ENCODE results near the gene IL20RB. TPM values are rescaled to one million over a fixed set of nuclear protein-coding genes. Genes with fewer than 3 reads are reported as not detected.

IL20RB gene
- total RNA-seq, 2 donors from 2014 or later: 0.52 TPM; not detected in 1

GRCh38 chr3:136949146-136949545, 8.6 kb upstream of the IL20RB start:
- Histone ChIP-seq H3K4me1 (no peaks in the 10 kb centered on the region), H3K36me3 (replicated peaks in 1 of 2; ENCODE audit: insufficient read depth in 1 of 2, low read depth in 2 of 2) (peaks cover 0 to 6% of the 10 kb centered on the region in 2 donors), H3K9me3 (no peaks in the 10 kb centered on the region), H3K27me3 (no peaks in the 10 kb centered on the region), H3K4me3 (no peak overlapping the region), H3K27ac (no peak overlapping the region)
- DNase-seq: no peak
- TF ChIP-seq POLR2A (IDR thresholded peaks at IDR 0.05) (no peak), CTCF (IDR thresholded peaks at IDR 0.05) (no peak)
- ATAC-seq: no peak
- intact Hi-C loops (cut with DNase I): no loop called here

DNA sequence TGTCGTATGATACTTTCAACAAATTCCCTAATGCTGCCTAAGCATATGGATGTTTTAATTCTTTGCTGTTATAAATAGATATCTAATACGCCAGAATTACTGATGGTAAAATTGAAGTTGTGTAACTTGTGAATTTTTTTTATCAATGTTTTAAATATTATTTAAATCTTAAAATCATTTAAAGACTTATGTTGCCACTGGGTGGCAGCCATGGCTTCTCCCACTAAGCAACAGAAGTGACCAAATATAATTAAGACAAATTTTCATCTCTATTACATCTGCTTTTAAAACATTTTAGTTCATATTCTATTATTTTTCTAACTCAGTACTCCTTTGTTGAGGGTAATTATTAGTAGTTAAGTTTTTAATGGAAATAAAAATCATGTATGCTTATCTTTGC, 8.1 kb upstream of the IL20RB start:
- TF ChIP-seq CTCF (IDR thresholded peaks at IDR 0.05): no peak
- TF ChIP-seq POLR2A (IDR thresholded peaks at IDR 0.05): no peak
- H3K27me3 ChIP-seq: no peaks in the 10 kb centered on the region
- H3K9me3 ChIP-seq: no peaks in the 10 kb centered on the region
- no peak for DNase-seq
- WGBS, 2 donors: 91 to 95% methylated on average over 2 of the region's 2 CpGs
- H3K27ac ChIP-seq: no peak overlapping the region
- intact Hi-C loops (cut with DNase I): no loop called here
- H3K4me3 ChIP-seq: no peak overlapping the region
- no peak for ATAC-seq
- peaks cover 0 to 6% of the 10 kb centered on the region in 2 donors for H3K36me3 ChIP-seq (replicated peaks in 1 of 2; ENCODE audit: insufficient read depth in 1 of 2, low read depth in 2 of 2)
- H3K4me1 ChIP-seq: no peaks in the 10 kb centered on the region

- Histone ChIP-seq H3K4me1 (peaks cover 7% of the 10 kb centered on the region), H3K9me3 (no peaks in the 10 kb centered on the region), H3K27ac (no peak overlapping the region), H3K4me3 (no peak overlapping the region), H3K27me3 (no peaks in the 10 kb centered on the region), H3K36me3 (replicated peaks in 1 of 2; ENCODE audit: insufficient read depth in 1 of 2, low read depth in 2 of 2) (peaks cover 0 to 6% of the 10 kb centered on the region in 2 donors)
- intact Hi-C loops (cut with DNase I): no loop called here
- DNase-seq (no peak), ATAC-seq (no peak)
- WGBS, 2 donors: 71 to 100% methylated on average over 1 of the region's 1 CpG
- TF ChIP-seq POLR2A (IDR thresholded peaks at IDR 0.05) (no peak), CTCF (IDR thresholded peaks at IDR 0.05) (no peak)
Observed at GRCh38 chr3:136950623-136951022, 7.2 kb upstream of the IL20RB start.

- ATAC-seq: no peak
- Histone ChIP-seq H3K4me1 (peaks cover 15% of the 10 kb centered on the region), H3K27me3 (no peaks in the 10 kb centered on the region), H3K27ac (no peak overlapping the region), H3K9me3 (no peaks in the 10 kb centered on the region), H3K4me3 (no peak overlapping the region), H3K36me3 (replicated peaks in 1 of 2; ENCODE audit: insufficient read depth in 1 of 2, low read depth in 2 of 2) (peaks cover 0 to 2% of the 10 kb centered on the region in 2 donors)
- intact Hi-C loops (cut with DNase I): no loop called here
- 48 to 65% methylated on average over 1 of the region's 1 CpG for WGBS, 2 donors
- TF ChIP-seq CTCF (IDR thresholded peaks at IDR 0.05) (no peak), POLR2A (IDR thresholded peaks at IDR 0.05) (no peak)
- DNase-seq: no peak
Observed at GRCh38 chr3:136952292-136952691, 5.5 kb upstream of the IL20RB start.

DNA sequence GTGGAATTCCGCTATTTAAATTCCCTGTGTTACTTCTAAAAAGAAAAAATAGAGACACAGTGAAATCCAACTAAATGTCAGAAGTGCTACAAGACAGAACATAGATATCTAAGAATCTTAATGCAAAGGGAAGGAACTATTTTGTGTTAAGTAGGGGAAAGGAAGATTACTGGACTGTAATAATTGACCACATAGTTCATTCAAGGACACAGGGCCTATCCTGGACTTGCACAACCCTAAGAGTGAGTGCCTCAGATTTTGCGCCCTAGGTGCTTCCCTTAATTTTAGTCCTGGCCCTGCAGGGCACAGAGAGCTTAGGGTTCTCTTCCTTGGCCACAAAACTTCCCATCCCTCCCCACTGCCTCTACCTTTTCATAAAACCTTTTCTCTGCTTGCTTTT, 3.5 kb upstream of the IL20RB start:
- intact Hi-C loops (cut with DNase I): no loop called here
- DNase-seq: no peak
- WGBS, 2 donors: 85 to 90% methylated on average over 2 of the region's 2 CpGs

More for the DNA sequence above, 3.5 kb upstream of the IL20RB start:
- no peak for ATAC-seq
- H3K4me3 ChIP-seq: no peak overlapping the region
- peaks cover 15% of the 10 kb centered on the region for H3K4me1 ChIP-seq
- TF ChIP-seq CTCF (IDR thresholded peaks at IDR 0.05) (no peak), POLR2A (IDR thresholded peaks at IDR 0.05) (no peak)
- no peaks in the 10 kb centered on the region for H3K9me3 ChIP-seq
- no peaks in the 10 kb centered on the region for H3K27me3 ChIP-seq
- no peaks in the 10 kb centered on the region for H3K36me3 ChIP-seq (replicated peaks in 1 of 2; ENCODE audit: insufficient read depth in 1 of 2, low read depth in 2 of 2)
- no peak overlapping the region for H3K27ac ChIP-seq
